Keratinocyte (primary cell): ENCODE measurements around the gene DIS3L2. TPM values are rescaled to one million over a fixed set of nuclear protein-coding genes. Genes with fewer than 3 reads are reported as not detected.

Source experiments
- DNase-seq: peaks from one replicate; pipeline ENCODE4 v3.0.0-alpha.2; 2011; ENCODE audit warnings: low read depth, missing footprints, low spot score
- FAIRE-seq: peaks from 2 replicates; lab custom pipeline; 2011; peaks lifted over from hg19 to GRCh38; lab: Jason Lieb, UNC
- H2AFZ ChIP-seq: 2 replicates; pipeline ENCODE4 v1.6.0; 2012; ENCODE audit warnings: low read length, control low read depth, inconsistent platforms; ENCODE audit not compliant: control insufficient read depth
- H3K27ac ChIP-seq: 2 replicates; pipeline ENCODE4 v1.5.1; 2011; ENCODE audit warnings: low read length; ENCODE audit not compliant: control insufficient read depth, insufficient read depth
- H3K27me3 ChIP-seq: 3 replicates; pipeline ENCODE4 v1.6.0; 2011; ENCODE audit warnings: low read length; ENCODE audit not compliant: control insufficient read depth, insufficient read depth; ENCODE audit errors: extremely low read depth
- H3K36me3 ChIP-seq, 2 experiments: 2 replicates in 1 of 2; 3 replicates in 1 of 2; pipeline ENCODE4 v1.5.1; 2011; ENCODE audit warnings: low read length in 2 of 2, mild to moderate bottlenecking in 1 of 2; ENCODE audit not compliant: control insufficient read depth in 2 of 2, insufficient read depth in 2 of 2; ENCODE audit errors: extremely low read depth in 1 of 2
- H3K4me1 ChIP-seq: 3 replicates; pipeline ENCODE4 v1.5.1; 2011; ENCODE audit warnings: low read length; ENCODE audit not compliant: control insufficient read depth, insufficient read depth; ENCODE audit errors: extremely low read depth
- H3K4me2 ChIP-seq: 3 replicates; pipeline ENCODE4 v1.6.0; 2011; ENCODE audit warnings: low read depth, low read length; ENCODE audit not compliant: control insufficient read depth, insufficient read depth; ENCODE audit errors: extremely low read depth
- H3K4me3 ChIP-seq, 3 experiments: fragments of 200-600 bp in 1 of 3; sonication (generic) in 1 of 3; 2 replicates in 2 of 3; 3 replicates in 1 of 3; pipeline ENCODE4 v1.5.1; 2011 to 2016; ENCODE audit warnings: low read length in 3 of 3, mild to moderate bottlenecking in 3 of 3, control low read depth in 2 of 3, inconsistent platforms in 1 of 3, low read depth in 1 of 3, mixed read lengths in 1 of 3, mixed run types in 1 of 3, moderate library complexity in 1 of 3; ENCODE audit not compliant: control insufficient read depth in 2 of 3, insufficient read depth in 2 of 3; ENCODE audit errors: extremely low read depth in 1 of 3
- H3K79me2 ChIP-seq: 2 replicates; pipeline ENCODE4 v1.6.0; 2012; ENCODE audit warnings: low read length; ENCODE audit not compliant: control insufficient read depth, insufficient read depth
- H3K9ac ChIP-seq: 3 replicates; pipeline ENCODE4 v1.6.0; 2011; ENCODE audit warnings: low read length; ENCODE audit not compliant: control insufficient read depth, insufficient read depth; ENCODE audit errors: extremely low read depth
- H3K9me1 ChIP-seq: 3 replicates; pipeline ENCODE4 v1.6.0; 2011; ENCODE audit warnings: low read length; ENCODE audit not compliant: control insufficient read depth, insufficient read depth; ENCODE audit errors: extremely low read depth
- H3K9me3 ChIP-seq: 2 replicates; pipeline ENCODE4 v1.5.1; 2012; ENCODE audit warnings: low read depth, low read length; ENCODE audit not compliant: control insufficient read depth
- H4K20me1 ChIP-seq: 3 replicates; pipeline ENCODE4 v1.6.0; 2011; ENCODE audit warnings: low read length; ENCODE audit not compliant: control insufficient read depth, insufficient read depth; ENCODE audit errors: extremely low read depth
- CTCF ChIP-seq, 3 experiments: IDR thresholded peaks in 1 of 3; conservative IDR thresholded peaks in 1 of 3; optimal IDR thresholded peaks in 1 of 3; 2 replicates in 2 of 3; 3 replicates in 1 of 3; pipeline versions ENCODE3 to v1.5.1; 2011; ENCODE audit warnings: low read length in 3 of 3, mild to moderate bottlenecking in 3 of 3, moderate library complexity in 2 of 3, control low read depth in 1 of 3, inconsistent platforms in 1 of 3; ENCODE audit not compliant: insufficient read depth in 2 of 3; ENCODE audit errors: extremely low read depth in 1 of 3
- EZH2 ChIP-seq: IDR thresholded peaks from one replicate; pipeline ENCODE4 v1.6.1; 2012; ENCODE audit warnings: inconsistent platforms, mild to moderate bottlenecking, low read length, moderate library complexity
- dilution Hi-C: fragments of 300-500 bp; cut with MboI; formaldehyde crosslinking; loops from one replicate; pipeline ENCODE4 v1.7.0; 2020; ENCODE audit warnings: low sequenced_read_pairs; ENCODE audit not compliant: extremely low pct_ligation_motif_present
- polyA plus RNA-seq, 5 experiments: library from polyadenylated mRNA; depleted of rRNA in 3 of 5; stranded (reverse) in 3 of 5; stranded (forward) in 1 of 5; unstranded in 1 of 5; fragments of >200 nt; gene quantifications; 1 replicate in 1 of 5; 2 replicates in 3 of 5; 3 replicates in 1 of 5; pipeline versions ENCODE4 v1.2.1 to v1.2.3, GENCODE V29; 2011 to 2012; ENCODE audit warnings: missing spikeins in 2 of 5, low read depth in 1 of 5, low replicate concordance in 1 of 5

The DIS3L2 gene
- polyA plus RNA-seq, 1 donor (not counting 4 experiments of a cell fraction or from before 2014, with no cell fraction given), result 8.6 TPM

- TF ChIP-seq CTCF (optimal IDR thresholded peaks at IDR 0.05 in 1 of 3, IDR thresholded peaks at IDR 0.05 in 1 of 3, conservative IDR thresholded peaks at IDR 0.05 in 1 of 3; ENCODE audit: extremely low read depth in 1 of 3, insufficient read depth in 2 of 3, low read length in 3 of 3) (no peak), EZH2 (no peak)
- Histone ChIP-seq H3K9ac (no peak overlapping the region), H3K36me3 (peaks cover 1 to 4% of the 10 kb centered on the region in 2 experiments), H3K79me2 (no peaks in the 10 kb centered on the region), H3K9me3 (no peaks in the 10 kb centered on the region), H2AFZ (no peak overlapping the region), H3K4me3 (no peak overlapping the region), H4K20me1 (no peaks in the 10 kb centered on the region), H3K4me1 (peaks cover 18% of the 10 kb centered on the region), H3K27ac (no peak overlapping the region), H3K27me3 (no peaks in the 10 kb centered on the region), H3K9me1 (peaks cover 3% of the 10 kb centered on the region), H3K4me2 (no peak overlapping the region)
- no peak for FAIRE-seq
- no peak for DNase-seq
- dilution Hi-C loops, result no loop called here
These were observed 346.3 kb downstream of the DIS3L2 start for GRCh38 chr2:232307854-232308253.

GRCh38 chr2:232308986-232309385 lies 347.5 kb downstream of the DIS3L2 start:
- Histone ChIP-seq H3K4me2 (no peak overlapping the region), H3K4me1 (peaks cover 18% of the 10 kb centered on the region), H3K27ac (no peak overlapping the region), H3K9me3 (no peaks in the 10 kb centered on the region), H3K79me2 (no peaks in the 10 kb centered on the region), H3K27me3 (no peaks in the 10 kb centered on the region), H3K4me3 (no peak overlapping the region), H4K20me1 (no peaks in the 10 kb centered on the region), H2AFZ (no peak overlapping the region), H3K9ac (no peak overlapping the region), H3K36me3 (peaks cover 1 to 4% of the 10 kb centered on the region in 2 experiments), H3K9me1 (peaks cover 3% of the 10 kb centered on the region)
- DNase-seq, result no peak
- FAIRE-seq, result no peak
- no peak for TF ChIP-seq EZH2
- dilution Hi-C loops, result no loop called here

- Histone ChIP-seq H3K9me3 (no peaks in the 10 kb centered on the region), H3K79me2 (no peaks in the 10 kb centered on the region), H4K20me1 (no peaks in the 10 kb centered on the region), H3K4me1 (peaks cover 21% of the 10 kb centered on the region), H3K4me2 (no peak overlapping the region), H3K27ac (no peak overlapping the region), H2AFZ (no peak overlapping the region), H3K36me3 (peaks cover 0 to 4% of the 10 kb centered on the region in 2 experiments), H3K9me1 (peaks cover 3% of the 10 kb centered on the region), H3K27me3 (no peaks in the 10 kb centered on the region), H3K4me3 (no peak overlapping the region), H3K9ac (no peak overlapping the region)
- dilution Hi-C loops, result no loop called here
- FAIRE-seq (peak; percentile 41), DNase-seq (no peak)
- TF ChIP-seq CTCF (optimal IDR thresholded peaks at IDR 0.05 in 1 of 3, IDR thresholded peaks at IDR 0.05 in 1 of 3, conservative IDR thresholded peaks at IDR 0.05 in 1 of 3; ENCODE audit: extremely low read depth in 1 of 3, insufficient read depth in 2 of 3, low read length in 3 of 3), result no peak
- TF ChIP-seq EZH2, result no peak
These were observed 348.1 kb downstream of the DIS3L2 start for GRCh38 chr2:232309592-232309991.
